Left lobe of liver (tissue), 2 donors: Measurements from ENCODE around the gene STARD7. TPM values are rescaled to one million over a fixed set of nuclear protein-coding genes. Genes with fewer than 3 reads are reported as not detected.
A peak's percentile ranks its signal among the peaks of the same experiment; 100 is the strongest.
"Not testable (repeated sequence)": the region's sequence is repeated elsewhere in the genome, so short reads cannot be mapped to it uniquely, and the experiment has no call there.

Experiments
- ATAC-seq: fragments of 200-7000 bp; cut with Tn5 transposase; one replicate; pipeline ENCODE4 v1.9.1; 2020; ENCODE audit warnings: mild to moderate bottlenecking, moderate library complexity
- DNase-seq: peaks from one replicate; pipeline ENCODE4 v3.0.0-alpha.2; 2020; ENCODE audit warnings: low spot score
- total RNA-seq: library from RNA; stranded (reverse); gene quantifications from one replicate; pipeline ENCODE4 v1.2.1, GENCODE V29; 2021
- donor health status: DM: no; HTN: no; CAD: no; lungs with moderate emphysema.
- donor health status: DM: no; HTN: yes; CAD: no.

STARD7 gene
- total RNA-seq, 1 donor from 2014 or later = 67.6 TPM

DNA sequence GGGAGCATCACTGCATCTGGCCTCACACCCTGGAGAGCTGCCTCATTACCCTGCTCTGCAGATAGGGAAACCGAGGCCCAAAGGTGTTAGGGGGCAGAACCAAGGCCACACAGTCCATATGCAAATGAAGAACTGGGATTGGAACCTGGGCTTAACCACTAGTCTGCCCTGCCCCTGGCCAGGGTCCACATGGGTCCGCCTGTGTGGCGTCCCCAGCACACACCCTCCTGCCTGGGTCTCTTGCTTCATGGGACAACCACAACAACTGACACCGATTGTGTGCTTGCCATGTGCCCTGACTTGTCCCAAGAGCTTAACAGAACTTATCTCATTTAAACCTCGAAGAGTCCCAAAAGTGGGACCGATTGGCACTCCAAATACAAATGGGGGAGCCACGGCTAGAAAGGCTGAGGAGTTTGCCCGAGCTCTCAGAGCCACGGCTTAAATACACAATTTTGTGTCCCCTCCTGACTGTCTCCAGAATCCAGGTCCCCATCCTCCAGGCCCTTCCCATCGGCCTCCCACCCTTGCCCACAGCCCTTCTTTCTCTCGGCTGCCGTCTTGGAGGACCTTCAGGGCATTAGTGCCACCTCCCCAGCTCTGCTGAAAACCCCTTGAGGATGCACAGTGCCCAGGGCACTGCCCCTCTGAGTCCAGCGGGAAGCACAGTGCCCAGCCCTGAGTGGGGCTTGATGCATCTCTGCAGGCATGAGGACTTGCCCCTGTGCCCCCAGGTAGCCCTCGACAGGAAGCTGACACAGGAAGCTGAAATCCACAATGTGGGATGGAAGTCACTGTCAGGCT lies 57.6 kb downstream of the STARD7 start:
- ATAC-seq (no peak), DNase-seq (no peak)

DNA sequence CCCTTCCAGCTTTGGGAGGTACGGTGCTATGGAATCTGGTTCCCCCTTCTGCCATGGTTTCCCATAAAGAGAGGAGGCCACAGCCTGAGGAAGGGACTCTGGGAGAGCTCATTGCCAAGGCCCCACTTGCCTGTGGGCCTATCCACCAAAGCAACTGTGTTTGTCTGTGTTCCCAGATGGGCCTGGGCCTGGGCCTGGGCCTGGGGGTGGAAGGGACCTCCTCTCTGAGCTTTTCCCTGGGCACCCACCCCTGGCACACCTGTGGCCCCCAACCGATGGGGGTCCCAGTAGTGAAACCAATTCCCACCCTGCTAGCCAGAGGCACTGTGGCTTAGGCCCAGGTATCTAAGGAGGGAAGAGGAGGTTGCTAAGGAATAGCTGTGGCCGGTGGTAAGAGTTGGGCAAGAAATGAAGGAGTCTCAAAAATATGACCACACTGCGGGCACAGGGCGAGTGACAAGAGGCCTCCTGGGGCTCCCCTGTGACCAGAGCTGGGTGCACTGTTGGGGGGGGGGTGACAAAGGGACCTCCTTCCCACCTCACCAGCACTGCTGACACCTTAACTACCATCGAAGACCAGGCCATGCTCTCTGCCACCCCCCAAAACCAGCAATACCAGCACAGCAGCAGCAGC lies 58.5 kb downstream of the STARD7 start:
- ATAC-seq (no peak), DNase-seq (no peak)

DNA sequence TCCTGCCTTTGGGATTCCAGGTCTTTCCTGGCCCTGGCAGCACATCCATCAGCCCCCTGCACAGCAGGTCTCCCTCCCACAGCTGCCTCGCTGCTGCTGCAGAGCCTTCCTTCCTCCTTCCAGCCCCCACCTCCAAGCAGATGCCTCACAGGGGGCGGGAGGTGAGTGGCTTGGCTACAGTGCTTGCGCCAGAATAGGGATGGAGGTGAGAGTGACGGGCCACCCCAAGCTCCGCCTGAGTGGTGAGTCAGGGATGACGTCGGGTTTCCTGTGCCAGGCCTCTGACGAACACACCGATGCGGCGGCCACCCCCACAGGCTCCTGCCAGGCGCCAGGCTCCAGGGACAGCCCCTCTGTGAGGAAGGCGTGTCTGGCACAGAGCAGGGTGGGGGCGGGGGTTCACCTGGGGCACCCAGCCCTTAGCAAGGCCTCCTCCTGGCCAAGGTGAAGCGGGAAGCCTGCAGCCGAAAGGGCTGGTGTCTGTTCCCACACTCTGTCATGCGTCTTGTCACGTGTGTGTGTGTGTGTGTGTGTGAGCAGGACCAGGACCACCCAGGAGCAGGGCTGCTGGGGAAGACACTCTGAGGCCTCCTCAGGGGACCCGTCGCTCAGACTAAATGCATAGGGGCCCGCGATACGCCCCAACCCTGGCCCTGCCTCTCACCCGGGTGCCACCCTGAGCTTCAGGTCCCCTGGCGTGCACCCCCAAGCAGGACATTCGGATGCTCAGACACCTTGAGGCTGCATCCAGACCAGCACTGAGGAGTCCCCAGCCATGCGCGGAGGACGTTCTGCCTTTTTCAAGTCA lies 60.0 kb downstream of the STARD7 start:
- ATAC-seq = no peak
- peak; percentile 65 for DNase-seq

DNA sequence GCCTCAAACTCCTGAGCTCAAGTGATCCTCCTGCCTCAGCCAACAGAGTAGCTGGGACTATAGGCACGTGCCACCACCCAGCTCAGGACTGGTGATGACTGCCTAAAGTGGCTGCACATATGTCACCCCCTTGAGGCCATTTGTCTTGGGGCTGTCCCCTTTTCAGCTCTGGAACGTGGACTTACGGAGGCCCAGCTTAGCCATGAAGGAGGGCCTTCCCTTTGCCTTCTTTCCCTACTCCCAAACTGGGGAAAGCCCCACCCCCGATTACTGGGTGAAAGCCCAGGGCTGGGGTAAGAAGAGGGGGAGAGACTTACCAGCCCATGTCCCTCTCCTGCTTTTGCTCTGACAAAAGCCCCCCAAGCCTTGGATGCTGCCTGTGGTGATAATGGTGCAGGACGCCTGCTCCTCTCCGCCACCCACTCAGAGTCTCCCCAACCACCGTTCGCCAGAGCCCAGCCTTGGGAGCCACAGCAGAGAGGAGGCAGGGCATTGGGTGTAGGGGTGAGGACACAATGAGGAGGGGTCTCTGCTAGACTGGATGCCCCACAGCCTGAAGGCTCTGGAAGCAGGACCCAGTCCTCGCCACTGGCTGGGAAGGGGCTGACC lies 60.9 kb downstream of the STARD7 start:
- DNase-seq = no peak
- ATAC-seq = no peak

DNA sequence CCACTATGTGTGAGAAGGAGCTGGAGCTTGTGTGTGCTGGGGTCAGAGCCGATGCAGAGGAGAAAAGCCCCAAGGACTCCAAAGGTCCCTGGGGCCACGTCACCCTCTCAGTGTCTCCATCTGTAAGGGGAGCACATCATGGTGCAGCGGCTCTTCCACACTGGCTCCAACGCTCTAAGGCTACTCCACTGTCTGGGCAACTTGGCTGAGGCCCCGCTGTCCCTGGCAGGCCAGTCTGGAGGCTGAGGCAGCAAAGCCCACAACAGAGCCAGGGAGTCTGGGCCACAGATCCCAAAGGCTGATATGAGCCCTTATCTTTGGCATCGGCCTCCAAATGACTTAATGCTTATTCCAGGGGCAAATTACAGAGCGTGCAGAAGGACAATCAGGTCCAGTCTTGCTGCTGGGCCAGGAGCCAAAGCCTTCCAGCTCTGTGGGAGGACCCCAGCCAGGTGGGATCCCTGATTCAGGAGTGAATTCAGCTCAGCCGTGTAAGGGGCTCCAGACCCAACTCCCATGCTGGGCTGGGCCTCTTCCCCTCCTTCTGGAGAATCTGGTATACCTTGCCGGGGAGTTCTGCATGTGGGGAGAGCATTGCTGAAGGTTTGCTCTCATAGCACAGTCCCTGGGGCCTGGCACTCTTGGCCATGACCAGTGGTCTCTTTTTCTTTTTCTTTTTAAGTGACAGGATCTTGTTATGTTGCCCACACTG lies 61.6 kb downstream of the STARD7 start:
- no peak for ATAC-seq
- DNase-seq = no peak

DNA sequence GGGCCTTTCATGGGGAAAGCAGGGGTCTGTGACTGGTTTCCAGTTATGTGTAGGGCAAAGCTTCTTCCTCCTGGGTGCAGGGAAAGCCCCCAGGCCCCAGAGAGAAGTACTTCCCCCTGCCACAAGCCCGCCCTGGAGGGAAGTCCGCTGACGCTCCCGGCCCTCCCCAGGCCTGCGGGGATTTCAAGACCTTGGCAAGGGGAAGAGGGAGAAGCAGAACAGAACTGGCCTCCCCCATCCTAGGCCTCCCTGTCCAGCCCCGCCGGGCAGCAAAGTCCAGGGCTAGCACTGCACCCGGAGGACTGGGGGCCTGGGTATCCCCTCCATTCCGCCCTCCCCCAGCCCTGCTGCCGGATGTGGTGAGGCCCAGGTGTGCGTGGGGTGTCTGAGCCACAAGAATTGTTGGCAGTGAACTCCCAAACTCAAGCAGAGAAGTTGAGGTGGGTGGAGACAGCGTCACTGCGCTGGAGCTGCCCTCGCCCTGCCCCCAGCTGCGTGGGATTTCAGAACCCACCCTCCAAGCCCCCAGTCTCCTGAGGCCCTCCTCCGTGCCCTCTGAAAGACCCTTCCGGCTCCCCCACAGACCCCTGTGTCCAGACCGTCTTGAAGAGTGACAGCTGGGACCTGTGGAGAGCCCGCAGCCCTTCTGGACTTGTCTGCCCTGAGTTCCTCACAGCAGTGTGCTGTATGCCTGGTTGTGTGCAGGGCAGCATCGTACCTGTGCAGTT lies 62.3 kb downstream of the STARD7 start:
- ATAC-seq = peak; percentile 3
- DNase-seq = peak; percentile 56

DNA sequence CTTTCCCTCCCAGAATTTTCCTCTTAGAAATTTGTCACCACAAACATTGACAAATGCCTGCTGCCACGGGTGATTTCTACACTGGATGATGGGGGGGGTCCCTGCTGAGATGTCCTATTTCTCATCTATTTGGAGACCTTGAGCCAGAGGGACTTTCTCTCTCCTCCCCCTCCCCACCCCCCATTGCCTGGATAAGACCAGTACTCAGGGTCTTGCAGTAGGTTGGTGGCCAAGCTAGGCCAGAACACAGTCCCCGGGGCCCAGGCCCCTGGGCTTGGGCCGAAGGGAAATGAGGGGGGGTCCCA lies 62.8 kb downstream of the STARD7 start:
- DNase-seq (no peak), ATAC-seq (no peak)

DNA sequence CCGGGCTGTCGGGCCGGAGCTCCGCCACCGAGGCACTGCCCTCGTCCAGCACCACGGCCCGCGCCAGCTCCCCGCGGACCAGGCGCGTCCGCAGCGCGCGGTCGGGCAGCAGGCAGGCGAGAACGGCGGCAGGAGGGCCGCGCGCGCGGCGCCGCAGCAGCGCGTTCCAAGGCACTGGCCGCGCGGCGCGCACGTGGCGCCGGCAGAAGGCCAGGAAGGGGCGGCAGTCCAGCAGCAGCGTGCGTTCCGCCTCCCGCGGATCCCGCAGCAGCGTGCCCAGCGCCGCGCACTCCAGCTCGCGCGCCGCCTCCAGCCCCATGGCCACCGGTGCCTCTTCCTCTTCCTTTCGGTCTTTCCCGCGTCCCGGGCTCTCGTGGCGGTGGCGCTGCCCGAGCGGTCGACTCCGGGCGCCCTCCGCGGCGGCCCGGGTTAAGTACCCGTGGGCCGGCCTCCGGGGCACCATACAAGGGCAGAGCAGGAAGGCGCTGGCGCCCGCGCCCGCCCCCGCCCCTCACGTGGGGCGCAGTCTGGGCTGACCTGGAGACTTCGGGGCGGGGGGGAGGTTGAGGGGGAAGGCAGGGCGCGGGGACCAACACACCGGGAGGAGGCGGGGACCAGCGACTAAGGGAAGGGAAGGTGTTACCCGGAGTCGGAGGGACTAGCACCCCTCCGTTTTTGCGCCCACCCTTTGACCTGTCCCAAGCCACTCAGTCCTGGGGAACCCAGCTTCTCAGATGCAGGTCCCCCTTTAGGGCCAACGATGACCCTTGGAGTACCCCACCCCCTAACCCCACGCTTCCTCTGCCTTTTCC lies 63.4 kb downstream of the STARD7 start, which contains the start of gene DUSP2:
Gene DUSP2 (minus strand): TSS at position 405 of the 812 bp plus-strand sequence. CDS start 86 bp downstream, at position 319.
- ATAC-seq (peak; percentile 85), DNase-seq (peak; percentile 78)

DNA sequence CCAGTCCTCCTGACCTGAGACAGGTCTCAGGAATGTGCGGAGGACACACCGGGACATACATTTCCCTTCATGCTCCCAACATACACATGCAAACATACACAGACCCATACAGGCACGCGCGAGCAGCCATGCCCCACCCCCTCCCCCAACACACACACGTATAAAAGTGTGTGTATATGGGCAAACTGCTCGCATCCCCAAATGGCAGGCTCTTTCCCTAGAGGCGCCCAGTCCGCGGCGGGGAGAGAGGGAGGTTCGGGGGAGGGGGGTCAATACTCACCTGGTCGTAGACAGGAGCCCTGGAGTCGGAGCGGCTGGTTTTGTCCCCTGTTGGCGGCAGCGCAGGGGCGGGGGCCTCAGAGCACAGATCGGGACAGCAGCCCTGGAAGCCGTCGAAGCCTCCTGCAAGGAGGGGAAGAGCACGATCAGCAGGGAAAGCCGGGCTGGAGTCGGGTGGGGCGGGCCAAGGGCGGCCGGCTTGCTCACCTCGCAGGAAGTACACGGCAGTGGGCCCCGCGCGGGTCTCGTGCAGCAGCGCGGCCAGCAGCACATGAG lies 64.1 kb downstream of the STARD7 start:
- no peak for ATAC-seq
- no peak for DNase-seq

DNA sequence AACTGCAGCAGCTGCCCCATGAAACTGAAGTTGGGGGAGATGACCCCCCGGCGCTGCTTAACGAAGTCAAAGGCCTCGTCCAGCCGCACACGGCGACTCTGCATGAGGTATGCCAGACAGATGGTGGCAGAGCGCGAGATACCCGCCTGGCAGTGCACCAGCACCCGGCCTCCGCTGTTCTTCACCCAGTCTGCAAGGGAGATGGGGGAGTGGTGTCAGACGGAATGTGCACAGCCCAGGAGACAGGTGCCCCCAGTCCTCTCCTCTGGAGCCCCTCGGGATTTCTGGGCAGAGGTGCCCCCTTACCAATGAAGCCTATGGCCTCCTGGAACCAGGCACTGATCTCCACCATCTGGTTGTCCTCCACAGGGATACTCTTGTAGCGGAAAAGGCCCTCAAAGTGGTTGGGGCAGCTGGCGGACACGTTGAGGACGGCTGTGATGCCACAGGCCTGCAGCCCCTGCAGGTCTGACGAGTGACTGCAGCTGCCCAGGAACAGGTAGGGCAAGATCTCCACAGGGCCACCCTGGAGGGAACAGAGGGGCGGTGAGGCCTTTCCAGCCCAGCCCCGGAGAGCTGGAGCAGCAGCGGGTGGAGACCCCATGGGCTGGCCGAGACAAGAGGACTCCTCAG lies 64.7 kb downstream of the STARD7 start:
- DNase-seq = no peak
- ATAC-seq = no peak

DNA sequence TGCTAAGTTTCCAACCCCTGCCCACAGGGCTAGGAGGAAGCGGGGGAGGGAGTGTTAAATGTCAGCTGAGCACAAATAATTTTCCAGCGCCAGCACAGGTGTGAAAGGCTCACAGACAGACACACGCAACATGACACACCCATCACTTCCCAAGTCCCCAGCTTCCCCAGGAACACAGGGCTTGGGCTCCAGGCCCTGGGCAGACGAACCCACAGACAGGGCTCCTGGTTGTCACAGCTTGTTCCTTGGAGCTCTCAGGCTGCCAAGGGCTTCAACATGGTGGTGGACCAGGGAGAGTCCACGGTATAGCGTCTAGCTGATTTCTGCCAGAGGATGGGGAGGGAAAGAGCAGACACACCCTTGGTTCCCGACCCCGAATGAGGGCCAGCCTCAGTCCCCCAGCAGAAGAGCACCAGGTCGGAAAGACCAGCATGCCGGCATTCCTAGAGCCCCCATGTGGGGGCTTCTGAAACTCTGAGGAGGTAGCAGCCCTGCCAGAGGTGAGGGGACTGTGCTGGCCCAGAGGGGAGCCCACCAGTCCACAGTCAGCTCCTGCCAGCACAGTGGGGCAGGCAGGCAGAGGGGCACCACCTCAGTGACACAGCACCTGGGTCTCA lies 65.3 kb downstream of the STARD7 start:
- no peak for DNase-seq

DNA sequence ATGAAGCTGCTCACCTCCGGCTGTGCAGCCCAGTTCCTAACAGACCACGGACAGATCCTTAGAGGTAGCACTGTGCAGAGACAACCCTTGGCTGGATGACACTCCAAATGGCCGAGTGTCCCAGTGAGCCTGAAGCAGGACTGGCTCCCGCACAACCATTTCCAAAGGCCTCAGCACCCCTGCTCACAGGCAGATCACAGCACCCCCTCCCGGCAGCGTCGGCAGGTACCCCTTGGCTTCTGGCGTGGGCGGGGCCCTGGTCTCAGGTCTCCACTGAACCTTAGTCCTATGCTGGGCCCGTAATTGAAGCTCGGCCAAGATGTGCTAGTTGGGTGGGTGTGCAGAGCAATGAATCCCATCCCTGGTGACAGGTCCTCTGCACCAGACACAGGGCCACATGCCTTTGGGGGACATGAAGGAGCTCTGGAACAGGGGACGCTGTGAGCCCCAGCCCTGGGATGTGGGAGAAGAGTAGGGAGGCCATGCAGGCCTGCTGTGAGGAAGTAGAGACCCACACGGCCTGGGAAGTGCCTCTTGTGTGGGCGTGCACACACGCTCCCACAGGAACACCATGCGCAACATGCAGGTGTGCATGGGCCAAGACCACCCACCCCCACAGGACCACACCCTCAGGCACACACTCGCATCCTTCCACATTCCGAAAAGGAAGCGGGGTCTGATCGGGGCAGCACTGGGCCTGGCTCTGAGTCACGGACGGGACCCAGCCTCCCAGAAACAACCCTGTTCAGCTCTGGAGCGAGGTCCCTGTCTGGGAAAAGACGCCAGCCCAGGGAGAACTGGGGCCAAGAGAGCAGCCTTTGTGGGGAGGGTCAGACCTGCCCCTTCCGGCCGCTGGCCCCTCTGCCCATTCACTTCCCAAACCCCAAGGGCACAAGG lies 66.2 kb downstream of the STARD7 start:
- DNase-seq (no peak), ATAC-seq (no peak)

More for the DNA sequence above, 65.3 kb downstream of the STARD7 start:
- ATAC-seq = no peak

DNA sequence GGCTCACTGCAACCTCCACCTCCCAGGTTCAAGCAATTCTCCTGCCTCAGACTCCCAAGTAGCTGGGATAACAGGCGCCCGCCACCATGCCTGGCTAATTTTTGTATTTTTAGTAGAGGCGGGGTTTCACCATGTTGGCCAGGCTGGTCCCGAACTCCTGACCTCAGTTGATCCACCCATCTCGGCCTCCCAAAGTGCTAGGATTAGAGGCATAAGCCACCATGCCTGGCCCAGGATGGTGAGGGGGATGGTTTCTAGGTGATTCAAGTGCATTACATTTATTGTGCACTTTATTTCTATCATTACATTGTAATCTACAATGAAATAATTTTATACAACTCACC lies 67.0 kb downstream of the STARD7 start:
- ATAC-seq, DNase-seq: not testable (repeated sequence)

DNA sequence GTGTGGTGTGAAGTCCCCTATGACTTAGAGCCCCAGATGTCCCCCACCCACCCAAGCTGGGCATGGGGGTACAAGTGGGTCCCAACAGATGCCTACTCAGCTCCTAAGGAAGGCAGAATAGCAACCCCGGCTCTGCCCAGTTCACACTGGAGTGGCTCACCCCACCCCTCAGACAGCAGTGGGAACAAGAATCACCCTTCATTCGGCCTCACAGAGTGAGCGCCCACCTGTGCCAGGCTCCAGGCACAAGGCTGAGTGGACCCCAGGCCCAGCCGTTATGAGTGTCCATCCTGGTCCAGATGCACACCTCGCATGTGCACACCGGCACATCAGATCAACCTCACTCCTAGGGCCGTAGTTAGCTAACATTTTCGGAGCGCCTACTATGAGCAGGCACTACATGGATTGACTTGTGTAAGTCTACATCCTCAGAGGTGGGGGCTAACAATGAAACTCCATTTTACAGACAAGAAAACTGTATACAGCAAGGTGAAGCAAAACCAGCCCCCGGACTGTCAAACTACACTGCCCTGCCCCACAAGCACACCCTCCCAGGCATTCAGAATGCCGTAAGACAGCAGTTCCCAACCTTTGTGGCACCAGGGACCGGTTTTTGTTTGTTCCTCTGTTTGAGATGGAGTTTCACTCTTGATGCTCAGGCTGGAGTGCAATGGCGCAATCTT lies 67.5 kb downstream of the STARD7 start:
- DNase-seq (no peak), ATAC-seq (no peak)

DNA sequence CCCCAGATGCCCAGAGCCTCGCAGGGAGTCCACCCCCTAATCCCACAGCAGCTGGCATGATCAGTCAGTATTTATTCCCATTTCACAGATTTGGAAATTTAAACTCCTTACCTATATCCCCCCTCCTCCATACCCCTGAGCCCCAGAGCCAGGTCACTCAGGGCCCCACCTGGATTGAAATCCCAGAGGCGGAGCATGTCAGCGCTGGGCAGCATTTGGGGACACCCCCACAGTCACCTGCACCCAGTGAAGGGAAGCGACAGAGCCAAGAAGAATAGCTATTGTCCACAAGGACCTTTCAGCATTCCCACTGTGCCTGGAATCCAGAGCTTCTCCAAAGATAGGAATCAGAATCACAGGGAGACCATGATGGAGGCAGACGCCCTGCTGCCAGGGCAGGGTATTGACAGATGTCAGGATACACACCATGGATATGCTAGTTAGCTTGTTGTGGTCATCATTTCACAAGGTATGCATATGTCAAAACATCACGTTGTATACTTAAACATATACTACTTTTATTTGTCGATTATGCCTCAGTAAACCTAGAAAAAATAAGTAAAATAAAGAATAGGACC lies 69.4 kb downstream of the STARD7 start:
- DNase-seq = no peak

More for the DNA sequence above, 69.4 kb downstream of the STARD7 start:
- no peak for ATAC-seq
